ENCODE measurements around the gene CPOX.

CPOX gene

DNA sequence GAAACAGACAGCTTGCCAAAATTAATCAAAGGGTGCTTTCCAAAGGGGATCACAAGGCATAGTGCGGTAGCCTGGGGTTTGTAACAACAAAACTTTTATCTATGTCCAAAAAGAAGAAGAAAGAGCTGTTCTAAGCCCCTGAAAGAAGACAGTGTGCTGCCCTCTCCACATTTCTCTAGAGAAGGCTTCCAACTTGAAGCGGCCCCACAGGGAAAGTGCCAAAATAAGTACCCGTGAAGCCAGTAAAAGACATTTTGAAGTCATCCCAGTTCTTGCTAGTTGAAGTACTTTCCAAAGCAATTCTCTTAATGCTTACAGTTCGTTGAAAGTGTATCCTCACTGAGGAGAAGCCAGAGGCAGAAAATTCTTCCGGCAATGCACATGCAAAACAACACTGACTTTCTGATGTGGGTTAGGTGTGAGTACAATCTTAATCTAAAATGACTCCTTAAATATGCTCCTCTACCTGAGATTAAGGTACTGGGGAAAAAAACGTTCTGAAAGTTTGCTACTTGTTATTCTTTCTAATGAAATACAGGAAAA is 40.3 kb downstream of the CPOX start:
- Histone ChIP-seq H3K4me3 (replicated peaks; ENCODE audit: insufficient read depth, low read length) (no peak overlapping the region), H3K27ac (replicated peaks) (no peak overlapping the region), H3K27me3 (ENCODE audit: insufficient read depth, poor library complexity, severe bottlenecking) (no peaks in the 10 kb centered on the region)
- DNase-seq (ENCODE audit: low read depth in 1 of 2, low spot score in 1 of 2), result no peak
- TF ChIP-seq, protein P1, sequence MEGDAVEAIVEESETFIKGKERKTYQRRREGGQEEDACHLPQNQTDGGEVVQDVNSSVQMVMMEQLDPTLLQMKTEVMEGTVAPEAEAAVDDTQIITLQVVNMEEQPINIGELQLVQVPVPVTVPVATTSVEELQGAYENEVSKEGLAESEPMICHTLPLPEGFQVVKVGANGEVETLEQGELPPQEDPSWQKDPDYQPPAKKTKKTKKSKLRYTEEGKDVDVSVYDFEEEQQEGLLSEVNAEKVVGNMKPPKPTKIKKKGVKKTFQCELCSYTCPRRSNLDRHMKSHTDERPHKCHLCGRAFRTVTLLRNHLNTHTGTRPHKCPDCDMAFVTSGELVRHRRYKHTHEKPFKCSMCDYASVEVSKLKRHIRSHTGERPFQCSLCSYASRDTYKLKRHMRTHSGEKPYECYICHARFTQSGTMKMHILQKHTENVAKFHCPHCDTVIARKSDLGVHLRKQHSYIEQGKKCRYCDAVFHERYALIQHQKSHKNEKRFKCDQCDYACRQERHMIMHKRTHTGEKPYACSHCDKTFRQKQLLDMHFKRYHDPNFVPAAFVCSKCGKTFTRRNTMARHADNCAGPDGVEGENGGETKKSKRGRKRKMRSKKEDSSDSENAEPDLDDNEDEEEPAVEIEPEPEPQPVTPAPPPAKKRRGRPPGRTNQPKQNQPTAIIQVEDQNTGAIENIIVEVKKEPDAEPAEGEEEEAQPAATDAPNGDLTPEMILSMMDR (IDR thresholded peaks at IDR 0.05; ENCODE audit: insufficient read depth, low read length), result no peak
- TF ChIP-seq, protein P2, sequence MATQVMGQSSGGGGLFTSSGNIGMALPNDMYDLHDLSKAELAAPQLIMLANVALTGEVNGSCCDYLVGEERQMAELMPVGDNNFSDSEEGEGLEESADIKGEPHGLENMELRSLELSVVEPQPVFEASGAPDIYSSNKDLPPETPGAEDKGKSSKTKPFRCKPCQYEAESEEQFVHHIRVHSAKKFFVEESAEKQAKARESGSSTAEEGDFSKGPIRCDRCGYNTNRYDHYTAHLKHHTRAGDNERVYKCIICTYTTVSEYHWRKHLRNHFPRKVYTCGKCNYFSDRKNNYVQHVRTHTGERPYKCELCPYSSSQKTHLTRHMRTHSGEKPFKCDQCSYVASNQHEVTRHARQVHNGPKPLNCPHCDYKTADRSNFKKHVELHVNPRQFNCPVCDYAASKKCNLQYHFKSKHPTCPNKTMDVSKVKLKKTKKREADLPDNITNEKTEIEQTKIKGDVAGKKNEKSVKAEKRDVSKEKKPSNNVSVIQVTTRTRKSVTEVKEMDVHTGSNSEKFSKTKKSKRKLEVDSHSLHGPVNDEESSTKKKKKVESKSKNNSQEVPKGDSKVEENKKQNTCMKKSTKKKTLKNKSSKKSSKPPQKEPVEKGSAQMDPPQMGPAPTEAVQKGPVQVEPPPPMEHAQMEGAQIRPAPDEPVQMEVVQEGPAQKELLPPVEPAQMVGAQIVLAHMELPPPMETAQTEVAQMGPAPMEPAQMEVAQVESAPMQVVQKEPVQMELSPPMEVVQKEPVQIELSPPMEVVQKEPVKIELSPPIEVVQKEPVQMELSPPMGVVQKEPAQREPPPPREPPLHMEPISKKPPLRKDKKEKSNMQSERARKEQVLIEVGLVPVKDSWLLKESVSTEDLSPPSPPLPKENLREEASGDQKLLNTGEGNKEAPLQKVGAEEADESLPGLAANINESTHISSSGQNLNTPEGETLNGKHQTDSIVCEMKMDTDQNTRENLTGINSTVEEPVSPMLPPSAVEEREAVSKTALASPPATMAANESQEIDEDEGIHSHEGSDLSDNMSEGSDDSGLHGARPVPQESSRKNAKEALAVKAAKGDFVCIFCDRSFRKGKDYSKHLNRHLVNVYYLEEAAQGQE (IDR thresholded peaks at IDR 0.05; ENCODE audit: insufficient replicate concordance, low read depth), result no peak
- no peak for TF ChIP-seq GABPA (IDR thresholded peaks at IDR 0.05; ENCODE audit: low read depth)
- TF ChIP-seq POLR2AphosphoS5 (IDR thresholded peaks at IDR 0.05; ENCODE audit: low read depth), result no peak
- TF ChIP-seq SPI1 (IDR thresholded peaks at IDR 0.05; ENCODE audit: borderline replicate concordance, low read depth), result no peak

DNA sequence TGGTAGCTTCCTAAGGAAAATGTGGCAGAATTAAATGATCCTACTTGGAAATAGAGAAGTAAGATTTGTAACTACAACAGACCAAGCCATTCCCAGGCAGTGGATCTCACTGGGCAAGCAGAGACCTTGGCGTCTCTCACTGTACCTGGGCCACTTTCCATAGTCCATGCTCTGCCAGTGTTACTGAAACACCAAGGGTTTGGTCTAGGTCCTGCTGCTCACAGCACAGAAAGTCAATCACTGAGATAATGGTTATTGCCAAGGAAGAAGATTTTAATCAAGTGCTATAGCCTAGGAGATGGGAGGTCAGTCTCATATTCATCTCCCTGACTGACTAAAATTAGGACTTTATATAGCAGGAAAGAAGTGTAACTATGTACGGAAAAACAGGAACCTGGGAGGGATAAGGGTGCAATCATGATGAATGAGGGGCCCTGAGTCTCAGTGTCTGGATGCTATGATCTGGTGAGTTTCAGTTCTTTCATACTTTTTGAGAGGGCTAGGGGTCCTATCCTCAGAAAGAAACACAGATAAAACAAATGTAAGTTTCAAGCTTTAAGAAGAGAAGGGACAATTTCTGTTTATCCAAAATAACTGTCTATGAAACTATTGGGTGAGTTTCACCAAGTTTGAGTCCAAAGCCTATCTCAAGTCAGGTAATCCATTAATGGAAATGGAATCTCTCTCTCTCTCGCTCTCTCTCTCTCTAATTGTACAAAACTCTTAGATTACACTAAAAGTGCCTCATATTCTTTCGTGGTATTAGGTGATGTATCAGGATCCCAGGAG is 41.0 kb downstream of the CPOX start:
- DNase-seq (ENCODE audit: low read depth in 1 of 2, low spot score in 1 of 2), result no peak
- TF ChIP-seq, protein P2 (IDR thresholded peaks at IDR 0.05; ENCODE audit: insufficient replicate concordance, low read depth), result no peak
- TF ChIP-seq, protein P1 (IDR thresholded peaks at IDR 0.05; ENCODE audit: insufficient read depth, low read length), result no peak
- TF ChIP-seq SPI1 (IDR thresholded peaks at IDR 0.05; ENCODE audit: borderline replicate concordance, low read depth) (no peak), GABPA (IDR thresholded peaks at IDR 0.05; ENCODE audit: low read depth) (no peak), POLR2AphosphoS5 (IDR thresholded peaks at IDR 0.05; ENCODE audit: low read depth) (no peak)
- Histone ChIP-seq H3K4me3 (replicated peaks; ENCODE audit: insufficient read depth, low read length) (no peak overlapping the region), H3K27me3 (ENCODE audit: insufficient read depth, poor library complexity, severe bottlenecking) (no peaks in the 10 kb centered on the region), H3K27ac (replicated peaks) (no peak overlapping the region)

DNA sequence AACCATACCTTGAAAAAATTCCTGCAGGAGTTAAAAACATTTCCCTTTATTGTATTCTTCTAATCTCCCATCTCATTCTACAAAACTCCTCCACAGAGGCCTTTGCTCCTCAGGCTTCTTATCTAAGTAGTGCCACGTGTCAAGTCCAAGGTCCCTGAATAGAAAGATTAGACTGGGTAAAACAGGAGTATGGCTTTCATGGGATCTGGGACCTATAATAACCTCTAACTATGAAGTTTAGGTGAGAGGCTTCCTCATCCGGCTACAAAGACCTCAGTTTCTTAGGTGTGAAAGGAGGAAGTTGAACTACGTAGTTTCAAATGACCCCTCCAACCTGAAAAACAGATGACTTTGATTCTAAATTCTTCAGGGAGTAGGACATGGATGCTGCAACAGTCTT is 41.7 kb downstream of the CPOX start:
- Histone ChIP-seq H3K4me3 (replicated peaks; ENCODE audit: insufficient read depth, low read length) (no peak overlapping the region), H3K27ac (replicated peaks) (no peak overlapping the region), H3K27me3 (ENCODE audit: insufficient read depth, poor library complexity, severe bottlenecking) (no peaks in the 10 kb centered on the region)
- TF ChIP-seq, protein P1 (IDR thresholded peaks at IDR 0.05; ENCODE audit: insufficient read depth, low read length), result no peak
- TF ChIP-seq GABPA (IDR thresholded peaks at IDR 0.05; ENCODE audit: low read depth) (no peak), SPI1 (IDR thresholded peaks at IDR 0.05; ENCODE audit: borderline replicate concordance, low read depth) (no peak), POLR2AphosphoS5 (IDR thresholded peaks at IDR 0.05; ENCODE audit: low read depth) (no peak)
- TF ChIP-seq, protein P2 (IDR thresholded peaks at IDR 0.05; ENCODE audit: insufficient replicate concordance, low read depth), result no peak
- DNase-seq (ENCODE audit: low read depth in 1 of 2, low spot score in 1 of 2), result no peak

Measured in HL-60 (cell line).